ENCODE measurements around the gene GLRX.
A peak's percentile ranks its signal among the peaks of the same experiment; 100 is the strongest.
"Not testable (repeated sequence)": the region's sequence is repeated elsewhere in the genome, so short reads cannot be mapped to it uniquely, and the experiment has no call there.

GLRX gene

GRCh38 chr5:95825495-95825894 is 3.0 kb upstream of the GLRX start:
- no peak for DNase-seq

GRCh38 chr5:95824747-95825146 is 2.2 kb upstream of the GLRX start:
- no peak for DNase-seq

- DNase-seq = no peak
Measured at GRCh38 chr5:95823738-95824609, 1.4 kb upstream of the GLRX start.

- no peak for DNase-seq
Measured at GRCh38 chr5:95823218-95823737, 752 bp upstream of the GLRX start.

- peak; percentile 37 for DNase-seq
Measured at GRCh38 chr5:95822043-95822541, 434 bp downstream of the GLRX start.

GRCh38 chr5:95821110-95822021 is 1.2 kb downstream of the GLRX start:
- DNase-seq = no peak

- DNase-seq = no peak
Measured at GRCh38 chr5:95818181-95819147, 4.1 kb downstream of the GLRX start.

GRCh38 chr5:95817430-95817829 is 5.1 kb downstream of the GLRX start:
- DNase-seq = no peak

- DNase-seq = no peak
Measured at GRCh38 chr5:95816776-95817175, 5.8 kb downstream of the GLRX start.

GRCh38 chr5:95816341-95816740 is 6.2 kb downstream of the GLRX start:
- no peak for DNase-seq

GRCh38 chr5:95815155-95815729 is 7.3 kb downstream of the GLRX start:
- no peak for DNase-seq

GRCh38 chr5:95813035-95813434 is 9.5 kb downstream of the GLRX start:
- DNase-seq = not testable (repeated sequence)

- DNase-seq = no peak
Measured at GRCh38 chr5:95812074-95812471, 10.5 kb downstream of the GLRX start.

GRCh38 chr5:95811461-95812073 is 11.0 kb downstream of the GLRX start:
- DNase-seq = not testable (repeated sequence)

- DNase-seq = not testable (repeated sequence)
Measured at GRCh38 chr5:95811126-95811423, 11.5 kb downstream of the GLRX start.

- DNase-seq = no peak
Measured at GRCh38 chr5:95810305-95811125, 12.0 kb downstream of the GLRX start.

- no peak for DNase-seq
Measured at GRCh38 chr5:95809414-95809960, 13.0 kb downstream of the GLRX start.

GRCh38 chr5:95808686-95809413 is 13.7 kb downstream of the GLRX start:
- DNase-seq = no peak

GRCh38 chr5:95808013-95808685 is 14.4 kb downstream of the GLRX start:
- no peak for DNase-seq
